ENCODE results near the gene TTLL9. TPM values are rescaled to one million over a fixed set of nuclear protein-coding genes. Genes with fewer than 3 reads are reported as not detected.

Gene TTLL9
- total RNA-seq, 1 experiment from 2014 or later: 2.1 TPM

- no peaks in the 10 kb centered on the region; the same call in 1 of the 2 replicates for H3K27me3 ChIP-seq (ENCODE audit: control insufficient read depth, insufficient read depth, low read length)
- POLR2A ChIA-PET: interaction anchor here (0.6 kb wide), 1 partner anchor 15 kb away, joined by 3 read pairs; no protein-coding TSS in a partner anchor
- no peaks in the 10 kb centered on the region for H3K9me3 ChIP-seq (ENCODE audit: control insufficient read depth, insufficient read depth, low read depth, low read length)
- DNase-seq (ENCODE audit: low read depth, low spot score): no peak
- no peak for TF ChIP-seq CTCF (IDR thresholded peaks at IDR 0.05)
- no peak for TF ChIP-seq TCF7L2 (IDR thresholded peaks at IDR 0.05; ENCODE audit: low read depth, low read length)
- TF ChIP-seq SIN3A (IDR thresholded peaks at IDR 0.05; ENCODE audit: borderline replicate concordance, insufficient read depth, low read depth, low read length): no peak
- no peak for TF ChIP-seq POLR2AphosphoS5 (IDR thresholded peaks at IDR 0.05; ENCODE audit: low read depth, low read length)
- TF ChIP-seq REST (IDR thresholded peaks at IDR 0.05; ENCODE audit: insufficient read depth in 1 of 2, low read depth in 2 of 2, low read length in 1 of 2): no peak
- H3K4me3 ChIP-seq (ENCODE audit: low read depth in 2 of 2, low read length in 2 of 2): no peak overlapping the region
- no peak for ATAC-seq
- BruUV-seq (replicated peaks): no TSS peak
- in situ Hi-C loops (cut with HindIII; ENCODE audit: low pct_unique_long_range_greater_than_20kb, low sequenced_read_pairs): no loop called here
- H3K36me3 ChIP-seq (ENCODE audit: control insufficient read depth, insufficient read depth, low read length): no peaks in the 10 kb centered on the region
- H3K4me1 ChIP-seq (ENCODE audit: control insufficient read depth, insufficient read depth, low read length): peaks cover 7% of the 10 kb centered on the region
- CTCF ChIA-PET: no interaction called here
- intact Hi-C loops (cut with micrococcal nuclease; ENCODE audit: unreplicated experiment): no loop called here
- no peak overlapping the region for H3K27ac ChIP-seq (ENCODE audit: low read length)
These were observed 52.2 kb downstream of the TTLL9 start for GRCh38 chr20:31922588-31922987.

- ChIA-PET POLR2A (interaction anchor here (0.6 to 1.1 kb wide), 3 partner anchors 14 to 1975 kb away, joined by 3 to 6 read pairs (median 5); no protein-coding TSS in a partner anchor), CTCF (interaction anchor here (1.3 kb wide), 1 partner anchor 72 kb away, joined by 3 read pairs; no protein-coding TSS in a partner anchor)
- in situ Hi-C loops (cut with HindIII; ENCODE audit: low pct_unique_long_range_greater_than_20kb, low sequenced_read_pairs): no loop called here
These were observed 53.2 kb downstream of the TTLL9 start for GRCh38 chr20:31923388-31924331.

More at GRCh38 chr20:31923388-31924331, 53.2 kb downstream of the TTLL9 start:
- no TSS peak for BruUV-seq (replicated peaks)
- Histone ChIP-seq H3K4me3 (ENCODE audit: low read depth in 2 of 2, low read length in 2 of 2) (no peak overlapping the region), H3K27me3 (ENCODE audit: control insufficient read depth, insufficient read depth, low read length) (peaks cover 3% of the 10 kb centered on the region; the same call in 1 of the 2 replicates), H3K36me3 (ENCODE audit: control insufficient read depth, insufficient read depth, low read length) (no peaks in the 10 kb centered on the region), H3K27ac (ENCODE audit: low read length) (no peak overlapping the region), H3K4me1 (ENCODE audit: control insufficient read depth, insufficient read depth, low read length) (peaks cover 8% of the 10 kb centered on the region), H3K9me3 (ENCODE audit: control insufficient read depth, insufficient read depth, low read depth, low read length) (no peaks in the 10 kb centered on the region)
- TF ChIP-seq TCF7L2 (IDR thresholded peaks at IDR 0.05; ENCODE audit: low read depth, low read length) (no peak), REST (IDR thresholded peaks at IDR 0.05; ENCODE audit: insufficient read depth in 1 of 2, low read depth in 2 of 2, low read length in 1 of 2) (0 out of 4 replicates have a peak, but pooled peaks of 1 of the 2 experiments have one; percentile 9)
- no peak for DNase-seq (ENCODE audit: low read depth, low spot score)
- peak; percentile 43; the same call in 1 of the 2 replicates for ATAC-seq
- intact Hi-C loops (cut with micrococcal nuclease; ENCODE audit: unreplicated experiment): no loop called here

All from Panc1 (cell line).